NCI-H446 (cell line): ENCODE data around the gene TBX10.
"Not testable (repeated sequence)": the region's sequence is repeated elsewhere in the genome, so short reads cannot be mapped to it uniquely, and the experiment has no call there.

Source experiments
- DNase-seq, 2 experiments: peaks; one replicate each; lab custom pipeline; 2025; lab: John Stamatoyannopoulos, UW

Gene TBX10

DNA sequence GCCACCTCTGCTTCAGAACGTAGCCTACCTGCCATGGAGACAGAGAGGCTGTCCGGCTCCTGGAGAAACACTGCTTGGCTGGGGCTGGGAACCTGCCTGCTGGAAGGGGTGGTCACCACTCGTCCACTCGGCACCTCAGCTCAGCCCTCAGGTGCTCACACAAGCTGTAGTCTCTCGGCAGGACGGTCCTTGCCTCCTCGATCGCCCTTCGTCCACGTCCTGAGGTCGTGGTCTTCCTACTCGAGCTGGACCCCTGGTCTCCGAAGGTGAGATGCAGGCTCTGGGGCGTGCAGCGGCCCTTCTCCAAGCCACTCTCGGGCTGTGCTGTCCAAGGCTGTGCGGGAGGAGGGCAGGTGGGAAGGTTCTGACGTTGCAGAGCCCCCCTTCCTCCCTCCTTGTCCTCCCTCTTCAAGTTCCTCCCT lies at the start of gene TBX10:
TSS of gene TBX10 (minus strand) at position 326 of the 422 bp plus-strand sequence. CDS start at position 35, 291 bp downstream.
- DNase-seq = no peak

- no peak for DNase-seq
Measured at GRCh38 chr11:67689178-67689577, 49.6 kb upstream of the TBX10 start.

GRCh38 chr11:67687986-67688385 lies 48.4 kb upstream of the TBX10 start:
- no peak for DNase-seq

GRCh38 chr11:67685641-67686332 lies 46.2 kb upstream of the TBX10 start:
- not testable (repeated sequence) for DNase-seq

DNA sequence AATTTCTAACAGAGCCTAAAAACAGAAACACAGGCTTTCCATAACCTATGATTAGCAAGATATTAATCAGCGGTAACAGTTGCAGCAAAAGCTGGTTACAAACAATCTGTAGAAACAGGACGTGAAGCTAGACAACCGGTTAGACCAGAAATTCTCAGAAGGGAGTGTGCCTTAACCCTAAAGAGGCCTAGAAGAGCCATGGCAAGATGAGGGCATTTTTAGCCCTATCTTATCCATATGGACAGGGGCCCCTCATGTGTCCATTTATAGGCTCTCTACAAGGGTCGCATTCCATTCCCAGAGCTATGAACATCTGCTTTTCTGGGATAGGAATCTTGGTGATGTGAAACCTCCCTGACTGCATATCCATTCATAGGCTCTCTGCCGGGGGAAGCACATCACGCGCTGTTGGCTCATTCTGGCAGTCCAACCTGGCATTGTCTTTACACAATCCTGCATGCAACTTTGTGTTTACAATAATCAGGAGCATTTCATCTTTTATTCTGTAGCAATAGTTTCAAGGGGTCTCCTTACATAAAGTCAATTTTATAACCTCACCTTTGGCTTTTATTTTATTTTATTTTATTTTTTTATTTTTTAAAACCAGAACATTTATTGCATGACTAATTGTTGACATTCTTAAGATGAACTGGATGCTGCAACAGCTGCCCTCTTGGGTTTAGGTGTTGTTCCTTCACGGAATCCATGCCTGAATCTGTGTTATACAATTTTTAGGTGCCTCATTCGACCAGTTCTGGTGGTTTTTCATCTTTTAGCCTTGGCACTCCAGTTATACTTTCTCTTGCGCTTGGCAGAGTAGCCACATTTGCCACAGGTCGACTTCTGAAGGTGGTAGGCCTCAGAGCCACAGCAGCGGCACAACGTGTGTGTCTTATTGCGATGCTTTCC lies 42.8 kb upstream of the TBX10 start:
- not testable (repeated sequence) for DNase-seq

- DNase-seq = no peak
Measured at GRCh38 chr11:67680696-67681470, 41.3 kb upstream of the TBX10 start.

DNA sequence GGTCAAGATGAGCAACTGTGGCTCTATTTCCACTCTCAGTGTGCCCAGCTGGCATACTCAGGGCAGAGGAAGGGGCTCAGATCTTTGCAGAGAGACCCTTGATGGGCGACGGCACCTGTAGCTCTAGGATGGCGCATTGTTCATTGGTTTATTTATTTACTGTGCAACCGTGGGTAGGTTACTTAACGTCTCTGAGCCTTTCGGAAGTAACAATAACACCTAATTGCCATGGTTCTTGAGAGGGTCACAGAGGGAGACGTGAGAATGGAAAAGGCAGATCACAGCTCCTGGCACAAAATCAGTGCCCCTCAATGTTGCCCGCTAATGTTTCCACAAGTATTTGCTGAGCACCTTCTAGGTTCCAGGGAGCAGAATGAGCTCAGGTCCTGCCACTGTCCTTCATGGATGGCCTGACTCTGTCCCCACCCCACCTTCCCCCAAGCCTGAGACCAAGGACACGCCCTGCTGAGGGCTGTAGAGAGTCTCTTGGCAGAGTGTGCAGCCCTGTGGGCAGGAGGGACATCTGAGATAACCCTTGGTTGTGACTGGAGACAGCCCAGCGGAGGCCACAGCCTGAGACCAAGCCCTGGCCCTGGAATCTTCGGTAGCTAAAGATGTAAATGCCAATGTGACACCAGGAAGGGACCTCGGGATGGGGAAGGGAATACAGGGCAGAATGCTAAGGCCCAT lies 35.6 kb upstream of the TBX10 start:
- no peak for DNase-seq

DNA sequence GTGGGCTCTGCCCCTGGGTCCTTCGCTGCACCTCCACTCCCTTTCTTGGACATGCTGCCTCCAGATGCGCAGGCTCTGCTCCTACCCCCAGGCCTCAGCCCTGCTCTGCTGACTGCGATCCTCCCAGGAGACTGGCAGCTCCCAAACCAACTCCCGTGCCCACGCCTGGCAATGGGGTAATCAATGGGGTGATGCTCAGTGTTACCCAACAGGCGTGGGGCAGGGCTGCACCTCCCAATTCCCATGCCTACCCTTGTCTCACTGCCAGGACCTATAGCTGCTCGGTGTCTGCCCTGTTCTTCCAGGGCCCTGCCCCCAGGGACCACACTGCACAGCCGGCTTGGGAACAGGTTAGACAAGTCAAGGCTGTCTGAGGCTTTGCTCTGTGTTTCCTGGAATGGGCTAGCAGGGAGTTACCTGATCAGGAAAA lies 34.9 kb upstream of the TBX10 start, which contains the start of gene ALDH3B2:
TSS of gene ALDH3B2 (minus strand) at position 182 of the 430 bp plus-strand sequence. CDS start 7,688 bp downstream, outside the sequence.
- DNase-seq = no peak

- DNase-seq = no peak
Measured at GRCh38 chr11:67673902-67674301, 34.3 kb upstream of the TBX10 start.

- DNase-seq = no peak
Measured at GRCh38 chr11:67673358-67673757, 33.8 kb upstream of the TBX10 start.

GRCh38 chr11:67671211-67671520 lies 31.6 kb upstream of the TBX10 start:
- DNase-seq = no peak

DNA sequence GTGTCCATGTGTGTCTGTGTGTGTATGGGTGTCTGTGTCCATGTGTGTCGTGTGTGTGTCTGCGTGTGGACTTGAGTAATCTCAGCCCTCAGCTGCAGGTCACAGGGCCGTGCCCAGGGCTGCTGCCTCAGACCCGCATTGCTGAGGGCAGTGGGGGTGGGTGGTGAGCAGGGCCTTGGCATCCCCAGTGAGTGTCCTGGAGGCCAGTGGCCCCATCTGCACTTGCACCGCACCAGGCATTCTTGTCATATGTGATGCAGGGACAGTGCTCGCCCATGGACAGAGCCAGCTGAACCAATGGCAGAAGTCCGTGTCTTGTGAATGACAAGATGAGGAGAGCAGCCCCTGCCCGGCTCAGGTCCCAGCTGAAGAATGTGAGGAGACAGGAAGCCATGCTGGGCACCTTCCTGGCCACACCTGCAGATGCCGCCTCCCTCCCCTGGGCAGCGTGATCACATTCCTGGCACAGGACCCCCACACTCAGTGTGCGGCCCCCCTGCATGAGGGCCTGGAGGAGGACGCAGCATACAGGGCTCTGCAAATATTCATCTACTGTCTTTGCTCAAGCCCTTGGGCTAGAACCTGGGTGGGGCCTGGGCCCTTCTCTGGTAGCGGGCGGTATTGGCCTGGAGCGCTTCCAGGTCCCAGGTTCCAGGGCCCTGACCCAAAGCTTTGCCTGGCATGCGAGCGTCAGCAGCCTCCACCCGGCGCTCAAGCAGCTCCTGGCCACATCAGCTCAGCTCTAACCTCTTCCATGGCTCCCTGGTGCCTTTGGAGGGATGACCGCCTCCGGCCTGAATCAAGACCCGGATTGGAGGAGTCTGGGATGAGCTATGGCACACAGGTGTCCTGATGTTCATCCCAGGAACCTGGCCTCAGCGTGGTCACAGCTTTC lies 31.0 kb upstream of the TBX10 start:
- DNase-seq = no peak

GRCh38 chr11:67668192-67668551 lies 28.6 kb upstream of the TBX10 start:
- DNase-seq = no peak

GRCh38 chr11:67667490-67668191 lies 28.1 kb upstream of the TBX10 start:
- no peak for DNase-seq

DNA sequence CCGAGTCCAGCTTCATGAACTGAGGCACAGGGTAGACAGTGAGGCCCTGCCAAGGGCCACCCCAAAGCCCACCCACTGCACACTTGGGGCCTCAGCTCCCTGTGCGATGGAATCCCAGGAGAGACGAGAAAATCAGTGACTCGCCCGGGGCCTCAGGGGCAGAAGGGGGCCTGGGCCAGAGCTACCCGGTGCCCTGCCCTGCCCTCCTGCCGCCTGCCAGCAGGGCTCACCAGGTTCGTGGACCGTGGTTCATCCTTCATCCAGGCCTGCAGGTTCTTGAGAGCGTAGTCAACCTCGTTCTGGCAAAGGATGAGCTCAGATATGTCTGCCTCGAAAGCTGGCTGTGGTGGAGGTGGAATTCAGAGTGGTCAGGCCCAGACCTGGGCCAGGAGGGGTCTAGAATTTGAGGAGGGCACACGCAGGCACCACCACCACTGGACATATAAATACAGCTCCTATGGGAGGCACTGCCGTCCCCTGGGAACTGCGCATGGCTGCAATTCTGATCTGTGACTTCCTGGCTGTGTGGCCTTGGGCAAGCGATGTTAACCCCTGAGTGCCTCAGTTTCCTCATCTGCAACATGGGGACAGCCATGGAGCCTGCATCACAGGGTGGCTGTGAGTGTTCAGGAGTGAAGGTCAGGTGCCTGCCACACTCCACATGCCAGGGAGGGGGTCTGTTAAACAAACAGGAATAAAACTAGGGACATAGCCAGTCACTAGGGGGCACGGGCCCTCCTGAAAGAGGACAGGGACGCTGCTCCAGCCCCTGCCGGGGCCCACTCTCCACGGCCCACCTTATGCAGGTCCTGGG lies 27.3 kb upstream of the TBX10 start:
- DNase-seq = no peak

GRCh38 chr11:67666303-67666645 lies 26.7 kb upstream of the TBX10 start:
- DNase-seq = no peak

DNA sequence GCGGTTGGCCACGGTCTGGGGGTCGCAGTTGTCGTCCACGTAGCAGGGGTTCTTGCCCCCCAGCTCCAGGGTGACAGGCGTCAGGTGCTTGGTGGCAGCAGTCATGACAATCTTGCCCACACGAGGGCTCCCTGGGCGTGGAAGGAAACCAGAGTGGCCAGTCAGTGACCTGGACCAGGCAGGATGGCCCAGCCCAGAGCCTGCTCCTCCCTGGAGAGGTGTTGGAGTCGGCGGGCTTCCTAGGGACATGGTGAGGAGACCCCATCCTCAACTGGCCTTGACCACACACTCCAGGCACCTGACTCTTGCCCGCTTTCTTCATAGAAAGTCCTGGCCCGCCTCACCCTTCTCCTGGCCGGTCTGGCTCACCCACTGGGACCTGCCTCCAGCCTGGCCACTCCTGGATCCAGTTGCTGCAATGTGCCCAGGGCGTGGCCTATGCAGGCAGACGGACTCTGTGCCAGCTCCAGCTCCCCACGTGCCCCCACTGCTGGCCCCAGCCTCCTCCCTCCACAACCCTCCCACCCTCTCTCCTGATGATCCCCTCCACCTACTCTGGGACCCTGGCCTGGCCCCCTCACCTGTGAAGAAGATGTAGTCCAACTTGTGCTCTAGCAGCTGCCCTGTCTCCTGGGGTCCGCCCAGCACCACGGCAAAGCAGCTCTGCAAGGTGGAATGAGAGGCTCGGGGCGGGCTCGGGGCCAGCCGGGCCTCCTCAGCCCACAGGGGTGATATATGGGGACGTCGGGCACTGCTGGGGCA lies 26.2 kb upstream of the TBX10 start:
- no peak for DNase-seq

DNA sequence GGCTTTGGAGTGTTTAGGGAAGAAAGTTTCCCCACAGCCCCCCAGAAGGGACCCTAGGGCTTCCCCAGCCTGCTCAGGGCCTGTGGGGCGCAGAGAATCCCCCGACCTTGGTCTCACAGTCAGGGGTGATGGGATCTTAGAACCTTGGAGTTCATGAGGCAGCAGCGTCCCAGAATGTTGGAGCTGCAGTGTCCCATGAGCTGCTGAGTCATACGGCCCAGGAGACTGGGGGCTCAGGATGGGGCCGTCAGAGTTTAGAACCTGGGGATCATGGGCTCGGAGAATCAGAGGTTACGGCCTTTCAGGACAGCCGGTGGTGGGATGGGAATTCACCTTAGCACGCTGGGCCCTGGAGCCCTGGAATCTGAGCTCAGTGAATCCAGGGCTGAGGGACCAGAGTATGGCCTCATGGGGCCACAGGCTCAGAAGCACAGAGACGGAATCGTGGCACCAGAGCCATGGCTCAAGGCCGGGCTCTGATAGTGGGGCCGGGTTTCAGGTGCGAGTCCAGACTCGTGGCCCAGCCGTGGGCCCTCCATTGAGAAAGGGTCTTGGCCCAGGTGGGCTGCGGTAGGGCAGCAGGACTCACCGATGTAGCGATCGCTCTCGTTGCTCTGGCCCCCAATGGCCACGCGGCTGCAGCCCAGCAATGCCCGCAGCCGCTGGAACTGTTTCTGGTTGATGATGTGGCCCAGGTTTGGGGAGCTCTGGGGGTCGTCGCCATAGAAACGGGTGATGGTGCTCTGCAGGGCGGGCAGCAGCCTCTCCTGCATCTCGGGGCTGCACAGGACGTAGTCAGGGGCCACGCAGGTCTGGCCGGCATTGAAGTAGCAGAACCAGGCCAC lies 25.4 kb upstream of the TBX10 start:
- DNase-seq = no peak
